GM12865 (cell line): ENCODE measurements around the gene ITPRIP.

Experiments used
- DNase-seq: peaks from one replicate; pipeline ENCODE4 v3.0.0; 2010; ENCODE audit warnings: low read depth
- H3K4me3 ChIP-seq: 2 replicates; pipeline ENCODE4 v1.5.1; 2011; ENCODE audit warnings: mild to moderate bottlenecking, low read depth, low read length, control low read depth
- CTCF ChIP-seq: IDR thresholded peaks from 2 replicates; pipeline ENCODE4 v1.5.1; 2011; ENCODE audit warnings: low read length, control low read depth, low read depth, inconsistent platforms; ENCODE audit not compliant: insufficient read depth; ENCODE audit errors: missing control alignments

Gene ITPRIP

GRCh38 chr10:104330168-104331110, 7.8 kb downstream of the ITPRIP start:
- DNase-seq = no peak
- no peak for TF ChIP-seq CTCF
- H3K4me3 ChIP-seq = no peak overlapping the region

GRCh38 chr10:104329735-104330134, 8.5 kb downstream of the ITPRIP start:
- DNase-seq = no peak
- TF ChIP-seq CTCF = no peak
- no peak overlapping the region for H3K4me3 ChIP-seq

- TF ChIP-seq CTCF = no peak
- peak; percentile 38 for DNase-seq
- H3K4me3 ChIP-seq = no peak overlapping the region
Observed at GRCh38 chr10:104328896-104329710, 9.2 kb downstream of the ITPRIP start.

GRCh38 chr10:104328646-104328895, 9.7 kb downstream of the ITPRIP start:
- DNase-seq = no peak
- no peak for TF ChIP-seq CTCF
- H3K4me3 ChIP-seq = no peak overlapping the region

GRCh38 chr10:104327745-104328645, 10.3 kb downstream of the ITPRIP start:
- TF ChIP-seq CTCF = no peak
- no peak for DNase-seq
- H3K4me3 ChIP-seq = no peak overlapping the region

- DNase-seq = no peak
- TF ChIP-seq CTCF = no peak
- H3K4me3 ChIP-seq = no peak overlapping the region
Observed at GRCh38 chr10:104326991-104327610, 11.2 kb downstream of the ITPRIP start.
